ENCODE data around the gene CMTM6. TPM values are rescaled to one million over a fixed set of nuclear protein-coding genes. Genes with fewer than 3 reads are reported as not detected.

Gene CMTM6
- total and polyA plus RNA-seq, 2 of the 8 experiments (the other 6 are each of a cell fraction or from before 2014, with no cell fraction given), result 24.0 to 51.5 TPM

DNA sequence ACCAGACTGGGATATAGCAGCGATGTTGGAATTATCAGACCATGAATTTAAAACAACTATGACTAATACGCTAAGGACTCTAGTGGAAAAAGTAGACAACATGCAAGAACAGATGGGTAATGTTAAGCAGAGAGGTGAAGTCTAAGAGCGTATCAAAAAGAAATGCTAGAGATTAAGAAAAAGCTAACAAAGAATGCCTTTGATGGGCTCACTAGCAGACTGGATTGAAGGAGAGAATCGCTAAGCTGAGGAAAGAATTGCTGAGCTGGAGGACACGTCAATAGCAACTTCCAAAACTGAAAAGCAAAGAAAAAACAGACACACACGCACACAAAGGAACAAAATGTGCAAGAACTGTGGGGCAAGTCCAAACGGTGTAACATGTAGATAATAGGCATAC, 20.0 kb upstream of the CMTM6 start:
- Histone ChIP-seq H3K4ac (replicated peaks; ENCODE audit: insufficient read length, low read depth, low read length) (no peak overlapping the region), H3K4me3 (ENCODE audit: extremely low read depth in 1 of 4, insufficient read depth in 2 of 4, low read depth in 3 of 4, low read length in 4 of 4) (no peak overlapping the region), H3K36me3 (ENCODE audit: control insufficient read depth in 2 of 4, insufficient read depth in 4 of 4, low read length in 3 of 4) (peaks cover 3 to 29% (median 14%) of the 10 kb centered on the region in 4 experiments; a peak in 7 of 8 replicates), H3K27ac (ENCODE audit: low read depth, low read length) (no peak overlapping the region), H3K56ac (replicated peaks; ENCODE audit: insufficient read length, low read depth, low read length) (no peak overlapping the region), H2BK20ac (ENCODE audit: low read length) (no peak overlapping the region), H3K9ac (replicated peaks in 1 of 4; ENCODE audit: extremely low read depth in 1 of 4, low read depth in 3 of 4, low read length in 3 of 4) (no peak overlapping the region), H2AFZ (ENCODE audit: low read length) (no peak overlapping the region), H4K8ac (ENCODE audit: extremely low read depth, insufficient read depth, low read length) (no peak overlapping the region), H3K18ac (ENCODE audit: extremely low read depth, low read length) (no peak overlapping the region), H3K9me3 (ENCODE audit: insufficient read depth in 2 of 2, low read depth in 1 of 2, low read length in 1 of 2) (no peaks in the 10 kb centered on the region), H2BK5ac (ENCODE audit: low read depth, low read length) (no peak overlapping the region), H4K5ac (ENCODE audit: insufficient read length, low read depth, low read length) (no peak overlapping the region), H4K20me1 (replicated peaks in 1 of 2; ENCODE audit: control insufficient read depth in 1 of 2, insufficient read depth in 2 of 2, low read length in 2 of 2) (no peaks in the 10 kb centered on the region), H2BK15ac (ENCODE audit: low read length) (no peak overlapping the region), H2BK12ac (ENCODE audit: low read depth, low read length) (no peak overlapping the region), H3K27me3 (replicated peaks in 1 of 4; ENCODE audit: control insufficient read depth in 3 of 4, extremely low read depth in 1 of 4, insufficient read depth in 3 of 4, low read length in 3 of 4) (no peaks in the 10 kb centered on the region), H3K14ac (ENCODE audit: insufficient read length) (no peak overlapping the region), H3K23ac (ENCODE audit: insufficient read length) (no peak overlapping the region), H3K4me2 (ENCODE audit: insufficient read depth in 1 of 2, low read depth in 2 of 2, low read length in 2 of 2) (no peak overlapping the region), H3K23me2 (ENCODE audit: low read depth, low read length) (no peaks in the 10 kb centered on the region), H3K4me1 (replicated peaks in 1 of 4; ENCODE audit: control insufficient read depth in 3 of 4, insufficient read depth in 4 of 4, low read length in 3 of 4) (no peaks in the 10 kb centered on the region), H3K79me2 (ENCODE audit: control insufficient read depth in 1 of 2, insufficient read depth in 2 of 2, low read length in 2 of 2) (no peaks in the 10 kb centered on the region), H2AK5ac (ENCODE audit: low read depth, low read length) (no peak overlapping the region), H3K79me1 (ENCODE audit: low read depth, low read length) (no peaks in the 10 kb centered on the region), H4K91ac (replicated peaks; ENCODE audit: insufficient read length, low read length) (no peak overlapping the region), H2BK120ac (replicated peaks; ENCODE audit: low read depth, low read length) (no peak overlapping the region)
- ChIA-PET POLR2A (ENCODE audit: partially characterized antibody) (interaction anchor here (1.6 kb wide), 1 partner anchor 10 kb away, joined by 4 read pairs; no protein-coding TSS in a partner anchor), CTCF (ENCODE audit: partially characterized antibody) (interaction anchor here (1.7 kb wide), 1 partner anchor 11 kb away, joined by 5 read pairs; no protein-coding TSS in a partner anchor)
- WGBS, 2 experiments (ENCODE audit: extremely low coverage in 1 of 2, insufficient coverage in 1 of 2, insufficient read length in 1 of 2, insufficient replicate concordance in 2 of 2, low coverage in 1 of 2, low lambda C conversion rate in 2 of 2, missing lambda C conversion rate in 1 of 2), result 93% methylated on average over 7 of the region's 7 CpGs; no CpG with 5 or more reads in 1 of the 2 experiments
- DNase-seq (ENCODE audit: low read depth in 1 of 2, low spot score in 2 of 2) (no peak), FAIRE-seq (no peak)
- no peak for TF ChIP-seq RFX5 (IDR thresholded peaks at IDR 0.05; ENCODE audit: borderline replicate concordance, low read depth, low read length)
- TF ChIP-seq CBX8 (IDR thresholded peaks at IDR 0.05; ENCODE audit: borderline replicate concordance, low read depth, low read length), result no peak
- no peak for TF ChIP-seq RAD21 (IDR thresholded peaks at IDR 0.05 in 1 of 2, conservative IDR thresholded peaks at IDR 0.05 in 1 of 2; ENCODE audit: low read depth in 2 of 2, low read length in 2 of 2)
- no peak for TF ChIP-seq SIN3A (conservative IDR thresholded peaks at IDR 0.05 in 1 of 2, IDR thresholded peaks at IDR 0.05 in 1 of 2; ENCODE audit: low read depth in 1 of 2, low read length in 2 of 2)
- no peak for TF ChIP-seq SRF (IDR thresholded peaks at IDR 0.05; ENCODE audit: low read depth, low read length)
- TF ChIP-seq NRF1 (IDR thresholded peaks at IDR 0.05; ENCODE audit: low read depth, low read length), result no peak
- no peak for TF ChIP-seq CTBP2 (IDR thresholded peaks at IDR 0.05; ENCODE audit: borderline replicate concordance, insufficient read depth, insufficient read length, low read length)
- TF ChIP-seq, protein P1, sequence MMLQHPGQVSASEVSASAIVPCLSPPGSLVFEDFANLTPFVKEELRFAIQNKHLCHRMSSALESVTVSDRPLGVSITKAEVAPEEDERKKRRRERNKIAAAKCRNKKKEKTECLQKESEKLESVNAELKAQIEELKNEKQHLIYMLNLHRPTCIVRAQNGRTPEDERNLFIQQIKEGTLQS (IDR thresholded peaks at IDR 0.05; ENCODE audit: insufficient read depth, low read depth, low read length), result no peak
- no peak for TF ChIP-seq CREB1 (IDR thresholded peaks at IDR 0.05)
- TF ChIP-seq JUN (IDR thresholded peaks at IDR 0.05; ENCODE audit: low read depth, low read length), result no peak
- no peak for TF ChIP-seq CEBPB (IDR thresholded peaks at IDR 0.05; ENCODE audit: low read depth, low read length)

All from H1 (cell line).